Pulmonary artery endothelial cell (primary cell): ENCODE results near the gene PFDN2. TPM values are rescaled to one million over a fixed set of nuclear protein-coding genes. Genes with fewer than 3 reads are reported as not detected.

Experiments used
- DNase-seq: peaks from one replicate; pipeline ENCODE4 v3.0.0-alpha.2; 2011; ENCODE audit warnings: low read depth, low spot score
- total RNA-seq: library from RNA; depleted of rRNA; stranded (reverse); fragments of >200 nt; gene quantifications from 2 replicates; pipeline ENCODE4 v1.2.3, GENCODE V29; 2014

The PFDN2 gene
- 56.3 and 93.2 TPM in 2 replicates for total RNA-seq

- peak; percentile 51 for DNase-seq
These were observed at the start of gene PFDN2, which contains the start of gene NIT1 for GRCh38 chr1:161117759-161118581. PFDN2 (minus strand) TSS chr1:161118037; CDS start chr1:161118026, 11 bp downstream. NIT1 (plus strand) TSS chr1:161118105; CDS start chr1:161118177, 72 bp downstream.

DNA sequence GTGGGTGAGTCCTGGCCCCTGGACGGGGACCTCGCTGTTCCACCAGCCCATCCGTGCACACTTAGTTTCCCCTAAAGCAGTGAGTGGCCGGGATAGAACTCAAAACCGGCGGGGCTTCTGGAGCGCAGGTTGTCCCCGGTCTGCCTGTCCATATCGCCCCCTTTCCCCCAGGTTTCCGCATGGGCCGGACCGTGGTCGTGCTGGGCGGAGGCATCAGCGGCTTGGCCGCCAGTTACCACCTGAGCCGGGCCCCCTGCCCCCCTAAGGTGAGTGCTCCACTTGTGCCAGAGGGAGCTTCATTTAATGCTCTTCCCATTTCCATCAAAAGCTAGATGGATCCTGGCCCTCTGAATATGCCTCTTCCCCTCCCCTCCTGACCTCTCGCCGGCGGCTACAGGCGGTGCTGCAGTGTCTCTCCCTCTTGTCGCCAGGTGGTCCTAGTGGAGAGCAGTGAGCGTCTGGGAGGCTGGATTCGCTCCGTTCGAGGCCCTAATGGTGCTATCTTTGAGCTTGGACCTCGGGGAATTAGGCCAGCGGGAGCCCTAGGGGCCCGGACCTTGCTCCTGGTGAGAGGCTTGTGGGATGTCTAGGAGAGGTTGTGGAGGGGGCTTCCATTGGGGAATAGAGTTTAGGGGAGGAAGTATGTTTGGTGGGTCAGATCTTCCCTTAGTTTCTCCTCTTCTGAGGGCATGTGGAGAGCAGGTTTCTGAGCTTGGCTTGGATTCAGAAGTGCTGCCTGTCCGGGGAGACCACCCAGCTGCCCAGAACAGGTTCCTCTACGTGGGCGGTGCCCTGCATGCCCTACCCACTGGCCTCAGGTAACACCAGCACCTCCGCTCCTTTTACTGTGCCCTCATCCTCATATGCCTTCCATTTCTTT is 49.1 kb upstream of the PFDN2 start:
- no peak for DNase-seq

DNA sequence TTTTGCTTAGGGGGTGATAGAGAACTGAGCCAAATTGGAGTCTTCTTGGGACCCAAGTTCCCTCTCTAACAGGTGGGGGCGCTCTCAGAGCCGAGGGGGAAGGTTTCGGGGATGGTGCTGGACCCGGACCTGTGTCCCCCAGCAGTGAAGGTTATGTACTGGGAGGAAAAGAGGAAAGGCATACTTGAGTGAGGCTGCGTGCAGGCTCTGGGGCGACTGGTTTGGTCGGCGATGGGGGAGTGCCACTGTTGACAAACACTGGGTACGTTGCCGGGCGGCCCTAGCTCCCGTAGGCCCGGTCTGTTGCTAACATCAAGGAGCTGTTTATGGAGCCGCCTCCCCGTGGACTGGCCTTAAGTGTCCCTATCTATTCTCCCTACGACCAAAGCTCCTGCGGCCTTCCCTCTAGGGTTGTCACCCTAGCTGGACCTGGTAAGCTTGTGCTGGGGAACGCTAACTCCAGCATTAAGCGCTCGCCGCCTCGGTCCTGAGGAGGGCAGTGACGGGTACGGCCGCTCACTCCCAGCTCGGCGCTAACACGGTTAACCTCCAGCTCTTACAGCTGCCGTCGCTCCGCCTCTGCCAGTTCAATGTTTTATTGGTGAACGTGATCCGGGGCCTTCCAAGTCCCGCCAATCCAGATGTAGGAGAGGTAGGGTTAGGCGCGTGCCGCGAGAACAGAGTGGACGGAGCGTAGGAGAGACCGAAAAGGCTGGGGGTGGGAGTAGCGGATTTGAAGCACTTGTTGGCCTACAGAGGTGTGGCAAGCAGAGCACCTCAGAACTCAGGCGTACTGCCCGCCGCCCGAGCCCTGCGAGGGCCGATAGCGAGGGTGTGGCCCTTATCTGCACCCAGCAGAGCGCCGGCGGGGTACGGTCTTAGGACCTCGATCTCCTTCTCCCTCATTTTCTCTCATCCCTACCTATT is 48.2 kb upstream of the PFDN2 start, which contains the start of gene PPOX:
TSS of gene PPOX (plus strand) at position 685 of the 927 bp plus-strand sequence. CDS start 422 bp downstream, outside the sequence.
- peak; percentile 96 for DNase-seq

GRCh38 chr1:161164901-161165610 is 47.2 kb upstream of the PFDN2 start:
- DNase-seq: no peak

- no peak for DNase-seq
These were observed 46.0 kb upstream of the PFDN2 start for GRCh38 chr1:161163793-161164192.

DNA sequence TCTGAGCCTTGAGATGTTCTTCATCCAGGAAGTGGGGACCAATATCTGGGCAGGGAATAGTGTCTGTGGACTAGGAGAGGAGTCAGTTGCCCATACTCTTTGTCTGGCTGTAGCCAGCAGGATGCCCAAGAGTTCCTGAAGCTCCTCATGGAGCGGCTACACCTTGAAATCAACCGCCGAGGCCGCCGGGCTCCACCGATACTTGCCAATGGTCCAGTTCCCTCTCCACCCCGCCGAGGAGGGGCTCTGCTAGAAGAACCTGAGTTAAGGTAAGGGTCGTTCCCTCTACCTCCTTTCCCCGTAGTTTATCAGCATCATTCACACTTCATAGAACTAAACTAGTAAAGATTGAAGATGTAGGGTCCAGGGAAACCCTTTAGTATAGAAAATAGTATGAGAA is 45.0 kb upstream of the PFDN2 start:
- no peak for DNase-seq

DNA sequence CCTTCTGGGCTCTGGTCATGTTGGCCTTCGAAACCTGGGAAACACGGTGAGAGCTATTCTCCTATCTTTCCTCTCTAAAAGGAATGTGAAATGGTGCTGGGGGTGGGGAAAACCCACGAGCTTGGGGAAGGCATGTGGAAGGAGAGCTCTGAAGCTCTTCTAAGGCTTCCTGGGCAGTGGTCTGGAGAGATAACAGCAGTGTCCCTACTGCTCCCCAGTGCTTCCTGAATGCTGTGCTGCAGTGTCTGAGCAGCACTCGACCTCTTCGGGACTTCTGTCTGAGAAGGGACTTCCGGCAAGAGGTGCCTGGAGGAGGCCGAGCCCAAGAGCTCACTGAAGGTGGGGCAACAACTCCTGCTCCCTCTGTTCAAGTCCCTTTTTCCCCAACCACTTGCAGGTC is 44.2 kb upstream of the PFDN2 start:
- DNase-seq: no peak

DNA sequence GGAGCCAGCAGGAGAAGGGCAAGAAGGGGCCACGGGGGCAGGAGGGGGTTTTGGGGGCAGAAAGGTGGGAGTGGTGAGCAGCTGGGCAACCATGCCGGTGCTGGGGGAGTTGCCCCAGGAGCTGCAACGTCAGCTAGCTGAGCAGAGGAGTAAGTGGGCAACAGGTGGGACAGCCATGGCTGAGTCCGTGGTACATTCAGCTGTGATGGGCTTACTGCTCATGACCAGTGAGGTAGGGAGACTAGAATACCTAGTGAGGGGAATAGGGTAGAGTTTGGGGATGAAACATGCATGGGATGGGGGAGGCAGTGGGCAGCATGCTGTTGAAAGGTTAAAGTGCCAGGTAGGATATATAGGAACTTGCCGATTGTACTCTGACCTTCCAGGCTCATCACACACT is 43.8 kb upstream of the PFDN2 start:
- DNase-seq: no peak

GRCh38 chr1:161160671-161161145 is 42.9 kb upstream of the PFDN2 start:
- DNase-seq: no peak

DNA sequence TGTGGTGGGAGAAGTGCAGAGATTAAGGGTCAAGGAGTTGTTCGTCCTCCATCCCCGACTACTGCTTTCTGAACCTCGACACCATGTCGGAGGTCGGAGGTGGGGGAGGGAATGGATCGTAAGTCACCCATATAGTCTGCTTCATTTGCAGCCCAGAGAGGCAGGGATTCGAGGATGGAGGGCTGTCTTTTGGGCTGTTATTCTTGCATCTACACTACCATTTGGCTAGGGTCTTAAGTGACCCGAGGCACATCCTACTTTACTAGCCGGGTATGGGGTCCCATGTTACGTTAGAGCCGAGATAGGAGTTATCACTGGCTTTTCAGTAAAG is 42.0 kb upstream of the PFDN2 start:
- no peak for DNase-seq

- peak; percentile 71 for DNase-seq
These were observed 41.5 kb upstream of the PFDN2 start, which contains the start of gene USP21 for GRCh38 chr1:161159087-161159912. USP21 (plus strand) TSS chr1:161159500; CDS start chr1:161160641, 1,141 bp downstream.

DNA sequence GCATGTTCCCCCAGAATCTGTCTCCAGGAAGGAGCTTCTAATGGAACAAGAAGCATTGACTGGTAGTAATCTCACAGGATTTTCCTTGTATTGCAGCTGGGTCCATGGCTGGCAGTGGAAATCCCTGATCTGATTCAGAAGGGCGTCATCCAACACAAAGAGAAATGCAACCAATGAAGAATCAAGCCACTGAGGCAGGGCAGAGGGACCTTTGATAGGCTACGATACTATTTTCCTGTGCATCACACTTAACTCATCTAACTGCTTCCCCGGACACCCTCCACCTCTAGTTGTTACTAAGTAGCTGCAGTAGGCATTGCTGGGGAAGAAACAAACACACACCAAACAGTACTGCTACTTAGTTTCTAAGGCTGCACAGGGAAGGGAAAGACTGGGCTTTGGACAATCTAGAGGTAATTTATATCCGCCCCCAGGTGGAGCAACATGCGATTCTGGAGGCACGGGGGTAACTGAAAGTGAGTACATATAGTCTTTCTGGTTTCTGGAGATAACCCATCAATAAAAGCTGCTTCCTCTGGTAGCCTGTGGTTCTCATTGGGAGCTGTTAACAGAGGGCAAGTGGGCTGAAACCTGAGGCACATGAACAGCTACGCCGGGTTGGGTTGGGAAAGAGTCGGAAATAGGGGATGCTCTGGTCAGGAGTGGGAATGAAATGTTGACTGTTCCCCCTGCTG is 40.6 kb upstream of the PFDN2 start:
- no peak for DNase-seq

DNA sequence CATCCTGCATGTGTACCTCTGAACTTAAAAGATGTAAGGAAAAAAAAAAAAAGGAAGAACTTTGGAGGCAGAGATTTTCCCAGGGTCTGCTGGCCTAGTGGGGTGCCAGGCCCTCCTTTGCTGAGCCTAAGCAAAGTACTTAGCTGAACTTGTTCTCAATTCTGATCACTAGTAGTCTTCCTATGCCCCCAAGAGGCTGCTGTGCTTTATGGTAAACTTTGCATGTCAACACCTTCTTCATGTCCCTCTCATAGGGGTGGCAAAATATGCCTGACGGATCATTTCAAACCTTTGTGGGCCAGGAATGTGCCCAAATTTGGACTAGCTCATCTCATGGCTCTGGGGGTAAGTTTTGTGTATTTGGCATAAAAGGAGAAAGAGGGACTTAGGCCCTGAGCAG is 40.0 kb upstream of the PFDN2 start:
- DNase-seq: no peak

DNA sequence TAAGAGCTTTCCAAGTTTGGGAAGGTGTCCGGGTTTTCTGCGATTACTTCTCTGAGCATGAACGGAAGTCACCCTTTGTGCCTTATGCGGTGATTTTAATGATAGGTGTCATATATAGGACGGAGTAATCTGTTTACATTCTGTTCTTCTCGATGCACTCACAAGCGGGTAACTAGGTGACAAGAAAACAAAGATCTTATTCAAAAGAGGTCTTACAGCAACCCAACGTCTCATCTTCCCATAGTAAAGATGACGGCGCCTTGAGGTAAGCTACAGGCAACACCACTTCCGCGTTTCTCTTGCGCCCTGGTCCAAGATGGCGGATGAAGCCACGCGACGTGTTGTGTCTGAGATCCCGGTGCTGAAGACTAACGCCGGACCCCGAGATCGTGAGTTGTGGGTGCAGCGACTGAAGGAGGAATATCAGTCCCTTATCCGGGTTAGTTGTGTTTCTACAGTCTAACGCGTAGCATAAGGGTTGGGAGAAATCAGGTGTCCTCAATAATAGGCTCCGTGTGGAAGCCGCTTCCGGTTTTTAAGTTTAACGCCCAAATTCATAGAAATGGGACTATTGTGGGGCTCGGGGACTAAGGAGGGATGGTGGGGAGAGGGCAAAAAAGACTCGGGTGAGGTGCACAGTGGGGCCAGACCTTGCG is 36.0 kb upstream of the PFDN2 start, which contains the start of gene UFC1:
TSS of gene UFC1 (plus strand) at position 297 of the 656 bp plus-strand sequence. CDS start at position 317, 20 bp downstream.
- DNase-seq: peak; percentile 78

DNA sequence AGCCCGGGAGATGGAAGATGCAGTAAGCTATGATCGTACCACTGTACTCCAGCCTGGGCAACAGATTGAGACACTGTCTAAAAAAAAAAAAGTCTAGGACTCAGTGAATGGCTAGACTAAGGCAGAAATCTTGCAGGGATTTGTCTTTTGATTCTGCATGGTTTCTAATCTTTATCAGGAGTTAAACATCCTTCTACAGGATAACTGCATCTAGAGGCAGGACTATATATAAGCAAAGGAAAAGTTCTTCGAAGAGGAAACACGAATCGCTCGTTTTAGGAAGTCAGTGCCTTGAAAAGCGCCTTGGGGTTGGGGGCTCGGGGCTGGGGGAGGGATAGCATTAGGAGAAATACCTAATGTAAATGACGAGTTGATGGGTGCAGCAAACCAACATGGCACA is 35.3 kb upstream of the PFDN2 start:
- DNase-seq: no peak

GRCh38 chr1:161145832-161146231 is 28.0 kb upstream of the PFDN2 start:
- DNase-seq: no peak

DNA sequence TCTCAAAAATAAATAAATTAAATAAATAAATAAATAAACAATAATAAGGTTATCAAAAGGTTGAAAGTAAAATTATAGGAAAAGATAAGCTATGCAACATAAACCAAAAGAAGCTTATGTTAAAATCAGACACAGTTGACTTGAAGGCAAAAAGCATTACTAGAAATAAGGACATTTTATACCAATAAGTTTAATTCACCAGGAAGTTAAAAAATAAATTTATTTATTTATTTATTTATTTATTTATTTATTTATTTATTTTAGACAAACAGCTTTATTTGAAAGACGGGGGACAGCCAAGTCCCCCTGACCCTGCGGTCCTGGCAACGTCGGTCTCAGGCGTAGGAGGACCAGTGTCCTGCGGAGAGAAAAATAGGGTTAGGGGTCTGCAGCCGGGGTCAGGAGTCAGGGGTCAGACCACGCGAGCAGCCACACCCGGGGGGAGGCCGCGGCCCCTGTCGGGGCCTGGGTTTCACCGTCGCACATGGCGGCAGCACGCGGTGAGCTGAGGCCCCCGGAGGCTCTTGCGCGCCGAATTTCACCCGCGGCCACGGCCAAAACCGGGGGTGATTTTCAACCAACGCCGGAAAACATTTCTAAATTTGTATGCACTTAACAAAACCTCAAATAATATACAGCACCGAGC is 23.0 kb upstream of the PFDN2 start:
- no peak for DNase-seq

DNA sequence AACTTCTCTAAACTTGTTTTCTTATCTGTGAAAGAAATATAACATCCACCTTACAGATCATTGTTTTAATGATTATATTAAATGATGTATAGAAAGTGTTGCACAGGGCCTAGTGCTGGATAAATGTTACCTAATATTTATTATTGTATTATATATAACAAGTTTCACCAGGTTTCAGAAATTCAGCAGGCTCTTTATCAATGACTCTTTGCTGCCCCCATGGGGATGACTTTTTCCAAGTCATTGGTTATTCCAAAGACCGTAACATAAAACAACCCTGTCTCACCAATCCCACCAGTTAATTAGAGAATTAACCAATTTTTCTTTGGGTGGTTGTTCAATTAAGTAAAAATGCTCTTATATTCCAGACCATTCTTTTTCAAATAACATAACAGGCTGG is 21.9 kb upstream of the PFDN2 start:
- DNase-seq: no peak
